Progenitor cell of endocrine pancreas (in vitro differentiated cells): Measurements from ENCODE around the gene SMIM14. TPM values are rescaled to one million over a fixed set of nuclear protein-coding genes. Genes with fewer than 3 reads are reported as not detected.
"Not testable (repeated sequence)": the region's sequence is repeated elsewhere in the genome, so short reads cannot be mapped to it uniquely, and the experiment has no call there.

Experiments used
- DNase-seq: peaks from one replicate; pipeline ENCODE4 v3.0.0; 2021; ENCODE audit warnings: low spot score; ENCODE audit not compliant: unreplicated experiment
- H3K27ac Mint-ChIP-seq: 2 replicates; pipeline ENCODE4 v1.8.0; 2021; ENCODE audit warnings: mild to moderate bottlenecking, moderate library complexity, mixed read lengths
- H3K27me3 Mint-ChIP-seq: 2 replicates; pipeline ENCODE4 v1.8.0; 2021; ENCODE audit warnings: mixed read lengths
- H3K36me3 Mint-ChIP-seq: 2 replicates; pipeline ENCODE4 v1.8.0; 2022; ENCODE audit warnings: mixed read lengths; ENCODE audit not compliant: insufficient read depth
- H3K4me1 Mint-ChIP-seq: 2 replicates; pipeline ENCODE4 v1.8.0; 2021; ENCODE audit warnings: low read depth, mixed read lengths
- H3K4me3 Mint-ChIP-seq: 2 replicates; pipeline ENCODE4 v1.8.0; 2021; ENCODE audit warnings: low read depth, mild to moderate bottlenecking, moderate library complexity, mixed read lengths
- H3K9me3 Mint-ChIP-seq: 2 replicates; pipeline ENCODE4 v1.8.0; 2021; ENCODE audit warnings: low read depth, mixed read lengths
- CTCF ChIP-seq: fragments of 200-600 bp; sonication (generic); IDR thresholded peaks from one replicate; pipeline ENCODE4 v1.5.0; 2021; ENCODE audit warnings: antibody characterized with exemption, mild to moderate bottlenecking; ENCODE audit not compliant: unreplicated experiment
- total RNA-seq: library from RNA; stranded (reverse); gene quantifications from 2 replicates; pipeline ENCODE4 v1.2.1, GENCODE V29; 2021

SMIM14 gene
- total RNA-seq, 1 donor from 2014 or later, result 70.1 TPM

- H3K4me3 Mint-ChIP-seq, result no peak overlapping the region
- TF ChIP-seq CTCF, result no peak
- H3K36me3 Mint-ChIP-seq, result peaks cover 23% of the 10 kb centered on the region
- H3K27ac Mint-ChIP-seq, result peak overlapping the region; percentile 98
- H3K27me3 Mint-ChIP-seq, result no peaks in the 10 kb centered on the region
- peaks cover 38% of the 10 kb centered on the region for H3K4me1 Mint-ChIP-seq
- peaks cover 7% of the 10 kb centered on the region for H3K9me3 Mint-ChIP-seq
- DNase-seq, result no peak
Measured at GRCh38 chr4:39559626-39560025, 79.0 kb downstream of the SMIM14 start.

- H3K27ac Mint-ChIP-seq, result peak overlapping the region; percentile 94
- H3K9me3 Mint-ChIP-seq, result peaks cover 4% of the 10 kb centered on the region
- no peak for TF ChIP-seq CTCF
- DNase-seq, result no peak
- H3K36me3 Mint-ChIP-seq, result peaks cover 17% of the 10 kb centered on the region
- peaks cover 40% of the 10 kb centered on the region for H3K4me1 Mint-ChIP-seq
- H3K27me3 Mint-ChIP-seq, result no peaks in the 10 kb centered on the region
- H3K4me3 Mint-ChIP-seq, result no peak overlapping the region
Measured at GRCh38 chr4:39555472-39555871, 83.2 kb downstream of the SMIM14 start.

- Mint-ChIP-seq H3K27ac (peak overlapping the region; percentile 29), H3K4me1 (peaks cover 37% of the 10 kb centered on the region), H3K4me3 (no peak overlapping the region), H3K36me3 (peaks cover 9% of the 10 kb centered on the region), H3K9me3 (peaks cover 2% of the 10 kb centered on the region), H3K27me3 (no peaks in the 10 kb centered on the region)
- TF ChIP-seq CTCF, result no peak
- DNase-seq, result no peak
Measured at GRCh38 chr4:39548425-39549067, 90.1 kb downstream of the SMIM14 start.

- no peak for TF ChIP-seq CTCF
- DNase-seq, result no peak
- peaks cover 57% of the 10 kb centered on the region for H3K4me1 Mint-ChIP-seq
- peaks cover 5% of the 10 kb centered on the region for H3K36me3 Mint-ChIP-seq
- H3K27ac Mint-ChIP-seq, result peak overlapping the region; percentile 91
- H3K27me3 Mint-ChIP-seq, result no peaks in the 10 kb centered on the region
- H3K9me3 Mint-ChIP-seq, result no peaks in the 10 kb centered on the region
- H3K4me3 Mint-ChIP-seq, result no peak overlapping the region
Measured at GRCh38 chr4:39544580-39545315, 93.9 kb downstream of the SMIM14 start.

- H3K9me3 Mint-ChIP-seq, H3K4me3 Mint-ChIP-seq, DNase-seq, H3K27me3 Mint-ChIP-seq, H3K36me3 Mint-ChIP-seq: not testable (repeated sequence)
- H3K4me1 Mint-ChIP-seq, result peaks cover 59% of the 10 kb centered on the region
- peak overlapping the region; percentile 91 for H3K27ac Mint-ChIP-seq
Measured at GRCh38 chr4:39544080-39544479, 94.6 kb downstream of the SMIM14 start.
